Neuronal stem cell (in vitro differentiated cells): ENCODE measurements around the gene PKMYT1.

Experiments used
- DNase-seq: peaks from one replicate; pipeline ENCODE4 v3.0.0-alpha.2; 2013; ENCODE audit warnings: low spot score
- H2AFZ ChIP-seq: one replicate; pipeline ENCODE4 v1.6.1; 2013; ENCODE audit warnings: mild to moderate bottlenecking, low read length, inconsistent platforms
- H2AK5ac ChIP-seq: 2 replicates; pipeline ENCODE4 v1.6.1; 2013; ENCODE audit warnings: low read depth, mild to moderate bottlenecking, inconsistent platforms, low read length, moderate library complexity, mixed read lengths
- H2BK120ac ChIP-seq: 2 replicates; pipeline ENCODE4 v1.6.1; 2013; ENCODE audit warnings: low read depth, mild to moderate bottlenecking, inconsistent platforms, low read length, moderate library complexity, mixed read lengths
- H2BK12ac ChIP-seq: one replicate; pipeline ENCODE4 v1.6.1; 2013; ENCODE audit warnings: low read length, inconsistent platforms
- H2BK15ac ChIP-seq: 2 replicates; pipeline ENCODE4 v1.6.1; 2013; ENCODE audit warnings: mild to moderate bottlenecking, low read length, inconsistent platforms, mixed read lengths
- H2BK5ac ChIP-seq: one replicate; pipeline ENCODE4 v1.6.1; 2013; ENCODE audit warnings: inconsistent platforms, mild to moderate bottlenecking, low read length, moderate library complexity
- H3K14ac ChIP-seq: one replicate; pipeline ENCODE4 v1.6.1; 2013; ENCODE audit warnings: low read length, inconsistent platforms
- H3K18ac ChIP-seq: 2 replicates; pipeline ENCODE4 v1.6.1; 2013; ENCODE audit warnings: low read length, inconsistent platforms
- H3K23ac ChIP-seq: 2 replicates; pipeline ENCODE4 v1.6.1; 2013; ENCODE audit warnings: low read depth, mild to moderate bottlenecking, mixed read lengths, low read length, inconsistent platforms; ENCODE audit not compliant: poor library complexity
- H3K27ac ChIP-seq: replicated peaks from 3 replicates; pipeline ENCODE4 v1.5.1; 2013; ENCODE audit warnings: low read length, inconsistent platforms
- H3K27me3 ChIP-seq, 3 experiments: 2 replicates each; pipeline ENCODE4 v1.6.1; 2013; ENCODE audit warnings: low read length in 3 of 3, mild to moderate bottlenecking in 2 of 3, inconsistent platforms in 1 of 3, low read depth in 1 of 3, mixed read lengths in 1 of 3, moderate library complexity in 1 of 3; ENCODE audit not compliant: control insufficient read depth in 3 of 3, insufficient read depth in 3 of 3
- H3K36me3 ChIP-seq, 2 donors: replicated peaks in 1 of 2; 2 replicates each; pipeline ENCODE4 v1.6.1; 2013; ENCODE audit warnings: low read length in 2 of 2; ENCODE audit not compliant: control insufficient read depth in 2 of 2, insufficient read depth in 2 of 2
- H3K4ac ChIP-seq: 2 replicates; pipeline ENCODE4 v1.6.1; 2013; ENCODE audit warnings: inconsistent platforms, mild to moderate bottlenecking, low read length, moderate library complexity
- H3K4me1 ChIP-seq, 2 donors: 1 replicate in 1 of 2; 2 replicates in 1 of 2; pipeline ENCODE4 v1.6.1; 2013; ENCODE audit warnings: low read length in 2 of 2, low read depth in 1 of 2; ENCODE audit not compliant: control insufficient read depth in 2 of 2, insufficient read depth in 1 of 2
- H3K4me2 ChIP-seq: one replicate; pipeline ENCODE4 v1.6.1; 2013; ENCODE audit warnings: mild to moderate bottlenecking, low read length, inconsistent platforms; ENCODE audit not compliant: insufficient read depth, poor library complexity, severe bottlenecking
- H3K4me3 ChIP-seq, 2 donors: 2 replicates each; pipeline ENCODE4 v1.5.1; 2013; ENCODE audit warnings: low read length in 2 of 2, mild to moderate bottlenecking in 2 of 2, inconsistent platforms in 1 of 2, moderate library complexity in 1 of 2
- H3K79me1 ChIP-seq: one replicate; pipeline ENCODE4 v1.6.1; 2013; ENCODE audit warnings: low read depth, mild to moderate bottlenecking, inconsistent platforms, low read length, moderate library complexity
- H3K9ac ChIP-seq: one replicate; pipeline ENCODE4 v1.6.1; 2013; ENCODE audit warnings: mild to moderate bottlenecking, low read depth, low read length, inconsistent platforms; ENCODE audit not compliant: poor library complexity
- H3K9me3 ChIP-seq, 2 donors: replicated peaks in 1 of 2; 2 replicates each; pipeline versions ENCODE3 to v1.6.1; 2013; ENCODE audit warnings: low read length in 2 of 2, mild to moderate bottlenecking in 2 of 2, inconsistent platforms in 1 of 2, low read depth in 1 of 2, mixed read lengths in 1 of 2, moderate library complexity in 1 of 2; ENCODE audit not compliant: control insufficient read depth in 2 of 2, insufficient read depth in 1 of 2
- H4K8ac ChIP-seq: one replicate; pipeline ENCODE4 v1.6.1; 2013; ENCODE audit warnings: low read depth, mild to moderate bottlenecking, inconsistent platforms, low read length, moderate library complexity
- H4K91ac ChIP-seq: one replicate; pipeline ENCODE4 v1.6.1; 2013; ENCODE audit warnings: low read length, low read depth, mild to moderate bottlenecking, inconsistent platforms; ENCODE audit not compliant: poor library complexity
- WGBS, 2 donors: extraction: QIAGEN DNeasy Blood & Tissue Kit; methylation state at CpG; one replicate each; pipeline ENCODE4 v1.1.7; 2013; ENCODE audit warnings: missing lambda C conversion rate in 2 of 2, mixed read lengths in 1 of 2; ENCODE audit not compliant: insufficient read length in 2 of 2, insufficient replicate concordance in 1 of 2; ENCODE audit errors: extremely low coverage in 2 of 2; 5-methylcytosine and 5-hydroxymethylcytosine counted together

The PKMYT1 gene

DNA sequence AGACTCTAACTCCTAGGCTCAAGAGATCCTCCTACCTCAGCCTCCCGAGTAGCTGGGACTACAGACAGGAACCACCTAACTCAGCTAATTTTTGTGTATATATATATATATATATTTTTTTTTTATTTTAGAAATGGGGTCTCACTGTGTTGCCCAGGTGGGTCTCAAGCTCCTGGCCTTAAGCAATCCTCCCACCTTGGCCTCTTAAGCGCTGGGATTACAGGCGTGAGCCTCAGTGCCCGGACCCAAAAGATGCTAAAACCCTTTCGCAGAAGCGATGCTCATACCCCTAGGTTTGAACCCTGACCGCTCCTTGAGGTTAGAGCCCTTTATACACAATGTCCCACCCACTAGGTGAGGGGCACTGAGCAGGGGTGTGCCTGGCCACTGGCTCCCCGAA lies 30.3 kb upstream of the PKMYT1 start:
- peak overlapping the region; percentile 48 for H2BK5ac ChIP-seq
- H3K9me3 ChIP-seq = no peaks in the 10 kb centered on the region
- no peak overlapping the region for H4K91ac ChIP-seq
- no peaks in the 10 kb centered on the region for H3K36me3 ChIP-seq
- no peak overlapping the region for H2BK120ac ChIP-seq
- no CpG with 5 or more reads among the region's 8 CpGs for WGBS, 2 donors
- no peak overlapping the region for H3K23ac ChIP-seq
- H3K18ac ChIP-seq = peak overlapping the region; percentile 48
- H3K4me1 ChIP-seq = peaks cover 19 to 25% of the 10 kb centered on the region in 2 donors
- H3K79me1 ChIP-seq = no peaks in the 10 kb centered on the region
- no peak overlapping the region for H2AFZ ChIP-seq
- no peak overlapping the region for H3K4me3 ChIP-seq
- H2AK5ac ChIP-seq = peak overlapping the region; percentile 97
- H3K27me3 ChIP-seq = peaks cover 27 to 82% (median 74%) of the 10 kb centered on the region in 3 experiments
- no peak overlapping the region for H4K8ac ChIP-seq
- H3K14ac ChIP-seq = no peak overlapping the region
- H3K4ac ChIP-seq = no peak overlapping the region
- no peak overlapping the region for H2BK12ac ChIP-seq
- no peak for DNase-seq
- H3K4me2 ChIP-seq = no peak overlapping the region
- H3K9ac ChIP-seq = no peak overlapping the region
- peak overlapping the region; percentile 14 for H2BK15ac ChIP-seq
- H3K27ac ChIP-seq = no peak overlapping the region

DNA sequence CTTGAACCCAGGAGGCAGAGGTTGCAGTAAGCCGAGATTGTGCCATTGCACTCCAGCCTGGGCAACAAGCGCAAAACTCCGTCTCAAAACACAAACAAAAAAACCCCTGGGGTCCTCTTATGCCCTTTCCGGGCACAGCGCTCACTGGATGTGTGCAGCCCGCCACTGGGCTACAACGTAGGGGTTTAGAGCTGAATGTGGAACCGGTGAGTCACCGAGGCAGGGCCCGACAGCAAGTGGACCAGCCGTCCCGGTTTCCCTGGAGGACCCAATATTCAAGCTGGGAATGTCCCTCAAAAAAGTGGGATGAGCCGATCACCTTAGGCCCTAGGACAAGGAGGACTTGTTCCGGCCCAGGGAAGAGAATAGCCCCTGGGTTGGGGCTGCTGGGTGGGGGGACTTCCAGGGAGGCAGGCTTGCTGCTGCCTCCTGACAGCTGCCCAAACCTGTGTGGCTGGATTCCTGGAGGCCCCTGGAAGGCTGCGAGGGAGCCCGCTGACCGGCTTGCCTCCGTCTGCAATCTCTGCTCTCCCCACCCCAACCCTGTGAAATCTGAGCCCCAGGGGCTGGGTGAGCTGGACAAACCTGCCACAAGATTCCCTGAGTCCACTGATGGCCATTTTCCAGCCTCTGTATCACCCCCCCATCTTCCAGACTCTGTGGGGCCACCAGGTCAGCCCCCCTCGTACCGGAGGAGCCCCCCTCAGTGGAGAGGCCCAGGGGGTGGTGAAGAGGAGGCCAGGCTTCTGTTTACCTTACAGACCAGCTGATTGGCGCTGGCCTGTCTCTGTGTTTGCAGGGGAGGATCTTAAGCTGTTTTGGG lies 29.5 kb upstream of the PKMYT1 start:
- no CpG with 5 or more reads among the region's 21 CpGs for WGBS, 2 donors
- DNase-seq = no peak
- no peak overlapping the region for H2AK5ac ChIP-seq

DNA sequence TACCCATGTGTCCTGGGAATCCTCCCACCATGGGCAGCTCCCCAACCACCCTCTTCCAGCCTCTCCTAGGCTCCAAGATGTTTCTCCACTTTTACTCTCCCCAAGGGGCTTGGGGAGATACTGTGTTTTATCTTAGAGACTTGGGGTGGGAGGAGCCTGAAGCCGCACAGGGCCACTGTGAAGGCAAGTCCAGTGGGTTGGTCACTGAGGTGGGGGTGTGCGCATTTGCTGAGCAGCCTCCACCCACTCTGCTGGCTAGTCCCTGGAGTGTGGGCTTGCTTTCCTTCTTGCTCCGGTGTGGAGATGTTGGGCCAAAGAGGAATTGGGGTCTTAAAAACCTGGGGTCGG lies 28.4 kb upstream of the PKMYT1 start:
- no peaks in the 10 kb centered on the region for H3K9me3 ChIP-seq
- peaks cover 19 to 25% of the 10 kb centered on the region in 2 donors for H3K4me1 ChIP-seq
- peak overlapping the region; percentile 52 for H3K18ac ChIP-seq
- H3K4ac ChIP-seq = no peak overlapping the region
- no peak overlapping the region for H4K91ac ChIP-seq
- H3K27me3 ChIP-seq = peaks cover 31 to 82% (median 73%) of the 10 kb centered on the region in 3 experiments
- peak overlapping the region; percentile 25 for H3K23ac ChIP-seq
- no peak overlapping the region for H3K4me3 ChIP-seq
- no CpG with 5 or more reads among the region's 4 CpGs for WGBS, 2 donors
- H3K9ac ChIP-seq = no peak overlapping the region
- H4K8ac ChIP-seq = no peak overlapping the region
- no peaks in the 10 kb centered on the region for H3K36me3 ChIP-seq
- peak overlapping the region; percentile 40 for H2AK5ac ChIP-seq
- H2BK12ac ChIP-seq = no peak overlapping the region
- H2BK5ac ChIP-seq = no peak overlapping the region
- no peak overlapping the region for H3K27ac ChIP-seq
- H3K4me2 ChIP-seq = no peak overlapping the region
- DNase-seq = no peak
- no peak overlapping the region for H2AFZ ChIP-seq
- no peak overlapping the region for H2BK120ac ChIP-seq
- H2BK15ac ChIP-seq = no peak overlapping the region
- H3K79me1 ChIP-seq = no peaks in the 10 kb centered on the region
- peak overlapping the region; percentile 47 for H3K14ac ChIP-seq

More for the DNA sequence above, 29.5 kb upstream of the PKMYT1 start:
- no peak overlapping the region for H2BK15ac ChIP-seq
- H4K8ac ChIP-seq = no peak overlapping the region
- H3K27ac ChIP-seq = no peak overlapping the region
- H3K79me1 ChIP-seq = no peaks in the 10 kb centered on the region
- H2AFZ ChIP-seq = peak overlapping the region; percentile 81
- no peaks in the 10 kb centered on the region for H3K9me3 ChIP-seq
- no peak overlapping the region for H3K23ac ChIP-seq
- no peak overlapping the region for H3K9ac ChIP-seq
- H2BK5ac ChIP-seq = no peak overlapping the region
- no peak overlapping the region for H3K14ac ChIP-seq
- H3K4me1 ChIP-seq = peaks cover 19 to 25% of the 10 kb centered on the region in 2 donors
- H3K18ac ChIP-seq = peak overlapping the region; percentile 78
- H3K4ac ChIP-seq = no peak overlapping the region
- no peak overlapping the region for H2BK12ac ChIP-seq
- peaks cover 29 to 82% (median 80%) of the 10 kb centered on the region in 3 experiments for H3K27me3 ChIP-seq
- no peak overlapping the region for H2BK120ac ChIP-seq
- H3K4me2 ChIP-seq = peak overlapping the region; percentile 28
- no peak overlapping the region for H4K91ac ChIP-seq
- no peak overlapping the region for H3K4me3 ChIP-seq
- H3K36me3 ChIP-seq = no peaks in the 10 kb centered on the region

DNA sequence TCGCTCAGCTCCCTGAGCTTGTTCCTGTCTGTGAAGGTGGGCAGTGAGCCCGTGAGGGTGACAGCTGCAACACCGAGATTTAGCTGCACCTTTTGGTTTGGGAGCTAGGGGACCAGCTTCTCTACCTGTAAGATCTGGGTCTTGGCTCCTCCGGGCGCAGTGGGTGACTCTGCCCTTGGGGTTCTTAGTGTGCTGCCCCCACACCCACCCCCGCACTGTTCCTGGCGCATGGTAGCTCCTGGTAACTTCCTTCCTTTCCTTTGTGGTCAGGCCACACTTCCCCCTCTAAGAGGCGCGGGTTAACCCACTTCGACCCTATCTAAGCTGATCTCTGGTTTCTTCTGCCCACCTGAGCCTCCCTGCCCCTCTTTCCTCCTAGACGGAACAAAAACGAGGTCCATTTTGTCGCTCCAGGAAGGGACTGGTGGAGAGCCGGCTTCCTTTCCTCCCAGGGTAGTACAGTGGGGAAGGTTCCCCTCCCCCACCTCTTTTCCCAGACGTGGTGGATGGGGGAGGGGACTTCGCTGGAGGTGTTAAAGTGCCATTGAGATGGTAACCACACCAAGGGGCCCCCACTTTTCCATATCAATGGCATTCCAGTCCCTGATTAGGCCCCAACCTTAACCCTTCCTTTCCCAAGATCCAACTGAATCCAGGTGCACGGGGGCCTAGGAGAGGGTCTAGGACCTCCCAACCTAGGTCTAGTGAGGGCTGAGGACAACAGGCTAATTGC lies 27.9 kb upstream of the PKMYT1 start:
- peak overlapping the region; percentile 59 for H2BK12ac ChIP-seq
- H3K23ac ChIP-seq = no peak overlapping the region
- H2AFZ ChIP-seq = peak overlapping the region; percentile 58
- peaks cover 19 to 25% of the 10 kb centered on the region in 2 donors for H3K4me1 ChIP-seq
- H3K4me2 ChIP-seq = no peak overlapping the region
- H3K79me1 ChIP-seq = no peaks in the 10 kb centered on the region
- H3K4ac ChIP-seq = no peak overlapping the region
- no peak overlapping the region for H3K27ac ChIP-seq
- H3K4me3 ChIP-seq = no peak overlapping the region
- WGBS, 2 donors = no CpG with 5 or more reads among the region's 17 CpGs
- peak overlapping the region; percentile 30 for H3K18ac ChIP-seq
- peak overlapping the region; percentile 36 for H3K9ac ChIP-seq
- H2AK5ac ChIP-seq = no peak overlapping the region
- H2BK120ac ChIP-seq = no peak overlapping the region
- no peaks in the 10 kb centered on the region for H3K36me3 ChIP-seq
- H3K9me3 ChIP-seq = no peaks in the 10 kb centered on the region
- H2BK15ac ChIP-seq = no peak overlapping the region
- H2BK5ac ChIP-seq = no peak overlapping the region
- peak overlapping the region; percentile 26 for H3K14ac ChIP-seq
- no peak overlapping the region for H4K8ac ChIP-seq
- H4K91ac ChIP-seq = no peak overlapping the region
- DNase-seq = no peak
- peaks cover 26 to 76% (median 68%) of the 10 kb centered on the region in 3 experiments for H3K27me3 ChIP-seq
